Occipital lobe (tissue), 2 donors: ENCODE measurements around the gene SLC25A4. TPM values are rescaled to one million over a fixed set of nuclear protein-coding genes. Genes with fewer than 3 reads are reported as not detected.

Experiments
- DNase-seq: peaks from one replicate; lab custom pipeline; 2025; lab: John Stamatoyannopoulos, UW
- total RNA-seq: library from RNA; depleted of rRNA; stranded (reverse); fragments of >200 nt; gene quantifications from one replicate; pipeline ENCODE4 v1.2.3, GENCODE V29; 2014

The SLC25A4 gene
- total RNA-seq, 1 donor from 2014 or later: 31.0 TPM

DNA sequence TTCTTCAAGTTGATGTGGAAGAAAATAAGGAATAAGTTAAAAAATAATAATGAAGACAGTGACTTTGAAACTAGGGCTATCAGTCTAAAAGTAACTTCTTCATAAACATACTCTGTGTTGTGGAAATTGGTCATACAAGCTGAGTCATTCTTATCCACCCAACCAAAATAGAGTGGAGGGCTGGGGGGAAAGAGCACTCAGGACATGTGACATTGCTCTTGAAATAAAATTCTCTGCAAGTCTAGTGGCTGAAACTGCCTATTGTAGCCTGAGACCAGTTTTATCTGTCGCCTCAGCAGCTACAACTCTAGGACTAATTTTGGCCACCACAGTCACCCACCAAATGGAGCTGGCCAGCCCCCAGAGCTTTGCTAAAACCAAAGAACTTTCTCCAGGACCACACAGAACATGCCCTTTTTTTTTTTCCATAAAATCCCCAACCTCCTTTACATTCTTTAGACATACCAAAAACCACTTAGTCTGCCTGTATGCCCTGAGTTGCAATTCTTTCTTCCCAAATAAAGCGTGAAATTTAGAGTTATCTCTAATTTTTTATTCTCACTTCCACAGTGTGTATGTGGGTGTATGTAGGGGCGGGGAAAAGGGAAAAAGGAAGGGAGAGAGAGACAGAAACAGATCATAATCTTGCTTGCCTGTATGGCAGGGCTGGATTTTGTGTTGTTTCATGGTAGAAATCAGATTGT is 23.0 kb upstream of the SLC25A4 start:
- no peak for DNase-seq

DNA sequence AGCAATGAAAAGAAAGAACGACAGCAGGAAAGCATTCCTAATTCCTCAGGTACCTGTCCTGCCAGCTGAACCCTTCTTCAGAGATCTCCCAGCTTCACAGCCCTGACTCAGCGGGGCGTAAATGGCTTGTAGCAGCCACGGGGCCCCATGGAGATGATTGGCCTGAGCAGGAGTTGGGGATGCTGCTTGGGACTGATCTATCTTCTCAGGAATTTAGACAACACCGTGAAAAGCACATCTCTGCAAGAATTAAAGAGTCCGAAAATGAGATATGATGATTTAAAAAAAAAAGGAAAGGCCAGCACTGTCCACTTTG is 22.5 kb upstream of the SLC25A4 start:
- no peak for DNase-seq

- DNase-seq: no peak
These were observed 20.3 kb upstream of the SLC25A4 start for GRCh38 chr4:185122681-185123345.

GRCh38 chr4:185124006-185124405 is 19.1 kb upstream of the SLC25A4 start:
- DNase-seq: no peak

DNA sequence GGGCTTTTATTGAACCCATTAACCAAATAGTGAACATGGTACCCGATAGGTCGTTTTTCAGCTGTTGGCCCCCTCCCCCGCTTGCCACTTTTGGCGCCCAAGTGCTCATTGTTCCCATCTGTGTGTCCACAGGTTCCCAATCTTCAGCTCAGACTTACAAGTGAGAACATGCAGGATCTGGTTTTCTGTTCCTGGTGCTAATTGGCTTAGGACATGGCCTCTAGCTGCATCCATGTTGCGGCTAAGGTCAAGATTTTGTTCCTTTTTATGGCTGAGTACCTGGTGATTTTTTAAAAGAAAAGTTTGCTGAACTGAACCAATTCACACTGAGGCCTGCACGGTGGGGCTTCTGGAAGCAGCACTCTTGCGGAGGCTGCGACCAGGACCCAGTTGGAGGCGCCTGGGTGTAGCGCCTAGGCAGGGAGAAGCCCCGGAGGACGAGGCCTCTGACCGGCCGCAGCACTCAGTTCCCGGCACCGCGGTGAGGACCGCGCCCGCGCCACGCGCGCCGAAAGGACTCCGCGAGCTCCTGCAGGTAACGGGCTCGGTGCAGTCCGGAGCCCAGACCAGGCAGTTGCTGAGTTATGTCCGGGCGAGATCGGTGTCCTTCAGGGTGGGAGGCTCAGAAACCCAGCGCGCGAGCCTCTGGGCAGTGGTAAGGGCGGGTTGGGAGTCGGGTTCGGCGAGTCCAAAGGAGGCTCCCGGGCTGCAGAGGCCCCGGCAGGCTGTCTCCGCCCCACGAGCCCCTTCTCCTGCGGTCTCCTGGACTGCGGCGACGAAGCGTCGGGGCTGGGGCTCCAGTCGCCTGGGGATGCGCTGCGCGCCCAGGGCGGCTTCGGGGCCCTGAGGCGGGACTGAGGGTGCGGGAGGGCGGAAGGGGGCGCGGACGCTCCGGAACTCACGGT is 15.8 kb upstream of the SLC25A4 start:
- DNase-seq: peak; percentile 21

DNA sequence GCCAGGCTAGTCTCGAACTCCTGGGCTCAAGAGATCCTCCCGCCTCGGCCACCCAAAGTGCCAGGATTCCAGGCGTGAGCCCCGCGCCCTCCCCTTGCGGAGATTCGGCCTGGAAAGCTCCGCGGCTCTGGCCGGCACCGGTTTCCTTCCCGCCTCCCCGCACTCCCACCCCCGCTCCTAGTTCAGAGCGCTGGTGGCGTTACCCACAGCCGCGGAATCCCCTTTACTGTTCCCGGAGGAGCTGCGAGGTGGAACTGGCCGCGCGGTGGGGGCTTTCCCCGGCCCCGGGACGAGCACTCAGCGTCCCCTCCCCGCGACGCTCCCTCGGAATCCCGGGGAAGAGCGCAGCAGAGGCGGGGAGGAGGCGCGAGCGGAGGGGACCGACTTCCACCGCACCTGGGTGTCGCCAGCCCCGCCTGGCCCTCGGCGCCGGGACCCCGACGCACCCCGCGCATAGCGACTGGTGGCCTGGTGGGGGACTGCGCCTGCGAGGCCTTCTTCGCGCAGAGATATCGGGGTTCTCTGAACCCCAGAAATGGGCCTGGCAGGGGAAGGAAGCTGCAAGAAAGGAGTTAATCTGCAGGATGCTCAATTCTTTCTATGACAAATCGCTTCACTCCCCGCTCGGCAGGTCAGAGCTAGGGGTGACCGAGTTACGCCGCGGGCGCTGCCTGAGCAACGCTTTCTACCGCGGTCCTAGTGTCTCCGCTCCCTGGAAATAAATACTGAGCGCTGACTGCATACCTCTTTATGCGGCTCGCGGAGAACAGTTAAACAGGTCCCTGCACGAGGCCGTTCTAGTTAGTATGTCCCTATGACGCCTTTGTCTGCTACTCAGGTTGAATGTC is 14.6 kb upstream of the SLC25A4 start:
- peak; percentile 38 for DNase-seq

DNA sequence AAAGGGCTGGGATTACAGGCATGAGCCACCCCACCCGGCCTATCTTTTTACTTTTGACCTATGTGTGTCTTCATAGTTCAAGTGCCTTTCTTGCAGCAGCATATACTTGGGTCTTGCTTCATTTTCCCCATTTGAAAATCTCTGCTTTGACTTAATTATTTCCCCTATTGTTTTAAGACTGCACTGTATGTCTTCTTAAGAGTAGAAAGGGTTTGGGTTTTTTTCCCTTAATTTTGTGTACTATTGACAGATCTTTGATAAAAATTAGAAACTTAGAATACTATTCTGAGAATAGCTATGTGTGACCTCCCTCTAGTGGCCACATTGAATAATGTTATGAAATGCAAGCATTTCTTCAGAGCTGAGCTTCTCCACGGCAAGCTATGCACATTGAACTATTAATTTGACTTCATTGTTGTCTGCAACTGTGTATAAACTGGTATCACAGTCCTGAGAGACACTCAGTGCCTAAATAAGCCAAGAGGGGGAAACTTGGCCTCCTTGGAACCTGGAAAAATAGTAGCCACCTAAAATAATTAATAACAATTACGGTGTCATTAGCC is 8.7 kb upstream of the SLC25A4 start:
- no peak for DNase-seq

DNA sequence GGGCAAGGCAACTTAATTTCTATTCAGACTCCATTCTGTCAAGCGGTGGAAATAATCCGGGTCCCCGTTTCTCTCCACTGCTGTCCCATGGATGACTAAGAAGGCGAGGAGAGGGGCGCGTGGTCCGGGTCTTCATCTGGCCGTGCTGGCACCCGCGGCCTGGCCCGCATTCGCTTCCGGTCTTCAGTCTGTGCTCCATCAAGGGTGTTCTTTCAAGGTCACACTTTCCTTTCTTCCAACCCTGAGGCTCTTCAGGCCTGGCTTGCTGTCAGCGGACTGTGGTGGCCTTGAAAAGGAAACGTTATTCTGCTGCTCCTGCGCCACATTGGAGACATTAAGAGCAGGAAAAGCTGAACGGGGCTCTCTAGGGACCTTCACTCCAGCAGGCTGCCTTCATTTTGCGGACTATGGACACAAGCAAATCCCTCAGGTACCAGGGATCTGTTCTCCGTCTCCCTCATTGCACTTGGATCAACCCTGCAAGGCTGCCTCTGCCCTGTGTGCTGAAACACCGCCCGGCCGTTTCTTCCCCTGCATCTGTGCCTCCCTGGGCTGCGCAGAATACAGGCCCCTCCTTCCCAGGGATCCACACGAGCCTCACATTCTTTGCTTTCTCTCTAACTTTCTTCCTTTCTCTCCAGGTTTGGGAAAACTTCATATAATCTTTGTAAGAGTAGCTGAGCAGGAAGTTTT is 5.7 kb upstream of the SLC25A4 start:
- DNase-seq: no peak

- no peak for DNase-seq
These were observed 4.9 kb upstream of the SLC25A4 start for GRCh38 chr4:185138161-185138560.

DNA sequence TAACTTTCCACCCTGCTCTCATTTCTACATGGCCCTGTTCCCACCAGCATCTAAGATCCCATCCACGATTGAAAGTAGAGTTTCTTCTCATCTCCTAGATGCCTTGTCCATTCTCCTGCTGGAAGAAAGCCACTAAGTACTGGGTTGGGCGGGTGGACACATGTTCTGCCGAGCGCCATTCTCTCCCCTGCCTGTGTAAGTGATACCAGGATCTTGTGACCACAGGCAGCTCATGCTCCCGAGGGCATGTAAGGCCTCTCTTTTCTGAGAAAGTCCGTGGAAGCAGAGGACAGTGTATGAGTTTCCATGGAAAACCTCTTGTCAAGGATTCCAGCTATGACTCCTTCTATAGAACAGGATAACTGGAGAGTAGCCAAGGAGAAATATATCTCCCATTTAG is 3.3 kb upstream of the SLC25A4 start:
- DNase-seq: no peak

DNA sequence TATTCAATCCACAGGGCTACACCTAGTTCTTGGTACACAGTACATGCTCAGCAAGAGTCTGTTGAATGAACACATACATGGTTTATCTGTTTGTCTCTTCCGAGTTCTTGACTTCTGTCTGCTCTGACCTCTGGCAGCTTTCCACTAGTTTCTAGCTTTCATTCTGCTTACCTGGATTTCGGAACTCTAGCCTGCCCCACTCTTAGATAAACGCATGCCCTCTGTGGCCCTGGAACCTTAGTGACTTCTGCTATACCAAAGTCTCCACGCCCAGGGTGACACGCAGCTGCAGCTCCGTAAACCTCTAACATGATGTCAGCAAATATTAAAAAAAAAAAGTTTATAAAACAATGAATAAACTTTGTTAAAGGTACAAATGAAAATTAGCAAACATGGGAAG is 1.3 kb upstream of the SLC25A4 start:
- no peak for DNase-seq

- DNase-seq: no peak
These were observed 528 bp upstream of the SLC25A4 start for GRCh38 chr4:185142564-185142911.

DNA sequence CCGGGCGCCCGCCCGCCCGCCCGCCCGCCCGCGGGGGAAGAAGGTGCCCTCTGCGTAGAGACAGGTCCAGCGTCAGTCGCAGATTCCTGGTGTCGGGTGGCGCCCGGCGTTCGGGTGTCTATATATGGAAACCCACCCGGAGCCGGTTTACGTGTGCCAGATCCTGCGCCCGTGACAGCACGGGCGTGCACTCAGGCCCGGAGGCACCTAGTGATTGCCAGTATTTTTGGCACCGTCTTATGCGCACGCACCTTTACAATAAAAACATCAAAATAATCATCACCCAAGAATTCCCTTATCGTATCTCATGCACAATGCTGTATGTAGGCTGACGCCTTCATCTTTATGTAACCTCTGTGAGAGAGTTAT is 519 bp downstream of the SLC25A4 start:
- peak; percentile 34 for DNase-seq

- DNase-seq: no peak
These were observed 1.7 kb downstream of the SLC25A4 start for GRCh38 chr4:185144601-185145240.

DNA sequence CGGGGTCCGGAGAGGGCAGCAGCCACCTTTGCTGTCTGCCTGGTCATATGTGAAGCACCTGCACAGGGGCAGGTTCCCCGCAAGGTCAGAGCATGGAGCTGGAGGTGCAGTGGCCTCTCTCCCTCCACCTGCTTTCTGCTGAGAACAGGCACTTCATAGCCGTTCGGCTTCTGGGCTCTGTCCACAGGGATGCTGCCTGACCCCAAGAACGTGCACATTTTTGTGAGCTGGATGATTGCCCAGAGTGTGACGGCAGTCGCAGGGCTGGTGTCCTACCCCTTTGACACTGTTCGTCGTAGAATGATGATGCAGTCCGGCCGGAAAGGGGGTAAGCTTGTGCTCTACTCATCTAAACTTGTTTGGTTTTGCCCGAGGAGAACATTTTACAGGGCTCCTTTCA is 2.5 kb downstream of the SLC25A4 start:
- no peak for DNase-seq

- no peak for DNase-seq
These were observed 6.3 kb downstream of the SLC25A4 start for GRCh38 chr4:185149392-185149791.

DNA sequence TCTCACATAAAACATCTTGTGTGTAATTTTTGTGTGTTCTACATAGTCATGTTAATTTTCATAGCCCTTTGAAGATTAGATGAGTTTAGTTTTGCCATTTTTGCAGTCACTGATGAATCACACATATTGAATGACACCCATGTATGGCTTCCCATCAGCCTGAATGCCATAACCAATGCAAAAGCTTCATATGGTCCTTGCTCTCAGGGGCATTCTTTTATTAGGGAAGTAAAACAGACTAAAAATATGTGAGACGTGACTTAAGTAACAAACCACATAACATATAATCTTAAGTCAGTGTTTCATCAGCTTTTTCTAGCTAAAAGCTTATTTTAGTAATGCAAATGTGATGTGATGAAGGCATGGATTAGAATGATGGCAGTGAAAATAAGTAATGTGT is 8.2 kb downstream of the SLC25A4 start:
- DNase-seq: no peak

- DNase-seq: no peak
These were observed 22.6 kb downstream of the SLC25A4 start for GRCh38 chr4:185165605-185166063.

DNA sequence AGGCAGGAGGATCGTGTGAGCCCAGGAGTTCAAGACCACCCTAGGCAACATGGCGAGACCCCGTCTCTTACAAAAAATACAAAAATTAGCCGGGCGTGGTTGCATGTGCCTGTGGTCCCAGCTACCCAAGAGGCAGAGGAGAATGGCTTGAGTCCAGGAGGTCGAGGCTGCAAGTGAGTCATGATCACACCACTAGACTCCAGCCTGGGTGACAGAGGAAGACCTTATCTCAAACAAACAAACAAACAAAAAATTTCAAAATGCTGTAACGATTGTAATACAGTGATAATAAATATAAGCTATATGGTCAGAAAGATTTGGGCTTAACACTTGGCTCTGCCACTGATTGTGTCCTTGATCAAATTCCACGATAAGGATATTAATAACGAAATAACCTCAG is 24.2 kb downstream of the SLC25A4 start:
- DNase-seq: no peak
